GM18507 (cell line): Measurements from ENCODE around the gene CHRDL1.

ENCODE experiments used
- DNase-seq: peaks from one replicate; pipeline ENCODE4 v3.0.0; 2011; ENCODE audit warnings: low read depth; ENCODE audit not compliant: insufficient read length; ENCODE audit errors: extremely low spot score
- FAIRE-seq: peaks from 2 replicates; lab custom pipeline; 2011; peaks lifted over from hg19 to GRCh38; lab: Jason Lieb, UNC

The CHRDL1 gene

DNA sequence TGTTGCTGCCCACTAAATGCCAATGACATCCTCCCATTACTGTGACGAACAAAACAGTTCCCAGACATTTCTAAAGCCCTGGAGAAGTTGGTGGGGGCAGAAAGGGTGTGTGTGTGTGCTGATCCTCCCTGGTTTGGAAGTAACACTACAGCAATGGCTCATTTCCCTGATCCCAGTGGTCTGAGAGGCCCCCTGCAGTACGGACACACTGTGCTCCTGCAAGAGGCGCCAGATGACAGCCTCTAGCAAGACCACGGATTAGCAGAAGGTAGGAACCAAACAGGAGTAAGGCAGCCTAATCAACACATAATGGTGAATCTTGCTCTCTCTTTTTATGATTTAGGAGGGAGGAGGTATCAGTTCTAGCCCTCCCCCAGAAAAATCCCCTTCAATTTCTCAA lies 49.6 kb downstream of the CHRDL1 start:
- no peak for DNase-seq
- FAIRE-seq: no peak

GRCh38 chrX:110745288-110745687 lies 50.3 kb downstream of the CHRDL1 start:
- FAIRE-seq (no peak), DNase-seq (no peak)

DNA sequence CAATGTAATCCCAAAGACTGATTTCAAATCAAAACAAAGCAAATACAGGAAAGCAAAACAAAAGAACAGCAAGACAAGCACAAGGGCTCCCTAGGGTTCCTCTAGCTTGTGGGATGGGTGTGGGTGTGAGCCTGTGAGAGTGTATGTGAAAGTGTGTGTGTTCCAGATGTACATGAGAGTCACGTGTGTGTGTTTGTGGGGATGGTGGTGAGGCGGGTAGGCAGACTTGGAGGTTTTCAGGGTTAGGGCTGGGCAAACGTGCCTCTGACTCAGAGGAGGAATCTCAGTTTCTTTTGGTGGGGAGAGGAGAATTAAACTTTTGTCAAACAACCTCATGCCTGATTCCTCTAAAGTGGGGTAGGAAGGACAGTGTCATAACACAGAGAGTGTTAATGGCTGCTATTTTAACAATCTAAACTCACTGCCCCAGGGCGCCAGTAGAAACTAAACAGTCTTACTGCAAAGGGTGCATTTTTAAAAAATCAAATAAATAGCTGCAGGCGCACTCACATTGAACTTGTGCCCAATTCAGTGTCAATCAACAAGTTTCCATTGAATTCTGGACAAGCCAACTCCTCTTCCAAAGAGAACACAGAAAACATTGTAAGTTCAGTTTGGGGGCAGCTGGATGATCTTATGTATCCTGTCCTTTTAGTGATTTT lies 51.8 kb downstream of the CHRDL1 start:
- FAIRE-seq (peak; percentile 18), DNase-seq (no peak)

DNA sequence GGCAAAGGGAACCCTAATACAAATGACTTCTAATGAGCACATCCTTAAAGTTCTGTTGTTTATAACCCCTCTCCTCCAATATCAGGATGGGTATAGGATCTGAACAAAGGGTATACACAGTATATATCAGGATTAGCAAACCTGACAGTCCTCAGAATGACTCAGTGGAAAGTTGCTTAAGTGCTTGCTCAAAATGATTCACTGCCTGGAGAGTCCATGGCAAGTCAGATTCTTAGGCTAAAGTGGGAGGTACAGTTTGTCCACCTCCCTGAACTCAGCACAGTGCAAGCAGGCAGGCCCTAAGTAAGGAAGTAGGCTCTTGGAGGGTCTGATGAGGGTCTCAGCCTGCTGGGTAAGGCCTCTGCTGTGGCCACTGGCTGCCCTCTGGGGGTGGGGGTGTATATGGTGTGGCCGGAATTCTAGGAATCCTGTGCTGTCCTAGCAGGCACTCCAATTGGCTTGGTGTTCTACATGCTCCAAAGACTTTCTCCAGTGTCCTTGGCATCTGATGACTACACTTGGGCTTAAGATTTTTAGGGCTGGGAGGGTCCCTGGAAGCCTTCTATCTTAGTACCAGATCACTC lies 54.3 kb downstream of the CHRDL1 start:
- DNase-seq: no peak
- FAIRE-seq: no peak

GRCh38 chrX:110734894-110735541 lies 60.6 kb downstream of the CHRDL1 start:
- DNase-seq (no peak), FAIRE-seq (no peak)

- no peak for DNase-seq
- FAIRE-seq: no peak
Measured at GRCh38 chrX:110734271-110734670, 61.3 kb downstream of the CHRDL1 start.

DNA sequence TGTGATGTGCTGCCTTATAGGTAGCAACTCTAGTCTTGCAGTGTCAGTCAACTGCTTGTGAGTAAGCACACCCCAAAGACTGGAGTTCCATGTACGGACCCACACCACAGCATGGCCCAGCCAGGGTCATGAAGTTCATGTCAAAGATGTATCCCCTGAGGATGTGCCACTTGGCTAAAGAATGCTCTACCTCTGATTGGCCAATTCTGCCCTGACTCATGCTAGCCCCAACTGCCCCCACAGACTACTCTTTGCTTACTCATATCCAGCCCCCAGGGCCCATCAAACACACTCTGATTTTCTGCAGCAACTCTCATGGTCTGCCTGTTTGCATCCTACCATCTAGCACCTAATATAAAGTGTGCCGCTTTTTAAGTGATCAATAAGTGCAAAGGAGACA lies 62.5 kb downstream of the CHRDL1 start:
- FAIRE-seq (no peak), DNase-seq (no peak)

- no peak for FAIRE-seq
- DNase-seq: no peak
Measured at GRCh38 chrX:110732266-110732665, 63.4 kb downstream of the CHRDL1 start.

DNA sequence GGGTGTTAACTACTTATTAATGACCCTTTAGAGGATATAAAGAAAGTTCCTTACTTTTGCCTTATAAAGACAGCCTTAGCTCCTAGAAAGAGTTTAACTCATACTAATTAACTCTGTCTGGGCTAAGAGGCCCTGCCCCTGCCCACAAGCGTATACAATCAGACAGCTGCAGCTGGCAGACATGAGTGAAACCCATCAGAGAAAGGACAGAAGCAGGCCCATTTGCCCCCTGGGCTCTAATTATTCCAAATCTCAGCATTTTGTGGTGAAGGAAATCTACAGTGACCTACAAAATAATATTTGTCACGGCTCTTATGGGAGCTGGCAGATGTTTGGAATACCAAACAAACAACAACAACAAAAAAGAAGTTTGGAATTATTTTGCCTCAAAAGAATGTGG lies 71.8 kb downstream of the CHRDL1 start:
- FAIRE-seq (no peak), DNase-seq (no peak)

DNA sequence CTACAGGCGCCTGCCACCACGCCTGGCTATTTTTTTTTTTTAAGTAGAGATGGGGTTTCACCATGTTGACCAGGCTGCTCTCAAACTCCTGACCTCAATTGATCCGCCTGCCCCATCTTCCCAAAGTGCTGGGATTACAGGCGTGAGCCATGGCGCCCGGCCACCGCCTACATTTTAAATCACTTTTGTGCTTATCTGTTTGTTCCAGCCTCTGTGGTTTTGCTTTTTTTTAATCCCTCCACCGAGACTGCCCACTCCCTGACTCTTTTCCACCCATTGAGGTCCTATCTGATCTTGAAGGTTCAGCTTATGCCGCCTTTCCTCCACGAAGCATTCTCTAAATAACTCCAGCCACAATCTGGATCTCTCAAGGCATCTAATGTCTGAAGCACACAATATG lies 73.5 kb downstream of the CHRDL1 start:
- FAIRE-seq (no peak), DNase-seq (no peak)

DNA sequence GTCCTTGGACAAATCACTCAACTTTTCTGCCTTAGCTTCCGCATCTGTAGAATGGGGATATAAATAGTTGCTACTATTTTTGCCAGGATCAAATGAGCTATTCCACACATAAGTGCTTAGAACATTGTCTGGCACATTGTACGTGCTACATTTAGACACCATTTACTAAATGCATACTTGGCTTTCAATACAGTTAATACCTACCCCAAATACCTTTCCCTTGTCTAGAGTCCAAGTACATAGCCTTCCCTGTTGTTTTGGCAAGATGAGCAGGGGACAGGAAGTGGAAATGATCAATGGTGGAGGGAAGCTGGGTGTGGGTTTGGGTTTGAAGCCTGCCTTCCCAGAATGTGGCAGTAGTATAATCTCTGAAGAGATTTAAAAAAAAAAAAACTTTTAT lies 82.0 kb downstream of the CHRDL1 start:
- DNase-seq: no peak
- no peak for FAIRE-seq

- FAIRE-seq (peak; percentile 24), DNase-seq (no peak)
Measured at GRCh38 chrX:110706446-110706845, 89.2 kb downstream of the CHRDL1 start.

DNA sequence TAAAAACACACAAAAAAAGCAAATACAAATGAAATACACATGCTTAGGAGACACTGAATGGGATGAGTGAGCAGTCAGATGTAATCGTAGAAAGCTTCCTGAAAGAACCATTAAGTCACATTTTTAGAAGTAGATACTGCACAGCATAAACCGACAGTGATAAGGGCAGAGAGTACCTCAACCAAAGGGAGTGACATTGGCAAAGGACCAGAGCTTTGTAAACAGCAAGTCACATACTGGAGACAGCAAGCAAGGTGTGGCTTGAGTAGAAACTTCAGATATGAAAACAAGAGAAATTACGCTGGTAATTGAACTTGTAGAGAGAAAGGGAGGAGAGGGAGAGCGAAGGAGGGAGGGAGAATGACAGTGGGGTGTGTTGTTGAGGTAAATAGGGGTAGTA lies 92.0 kb downstream of the CHRDL1 start:
- FAIRE-seq: no peak

GRCh38 chrX:110699109-110699508 lies 96.5 kb downstream of the CHRDL1 start:
- DNase-seq (no peak), FAIRE-seq (no peak)

More for the DNA sequence above, 92.0 kb downstream of the CHRDL1 start:
- DNase-seq: no peak

DNA sequence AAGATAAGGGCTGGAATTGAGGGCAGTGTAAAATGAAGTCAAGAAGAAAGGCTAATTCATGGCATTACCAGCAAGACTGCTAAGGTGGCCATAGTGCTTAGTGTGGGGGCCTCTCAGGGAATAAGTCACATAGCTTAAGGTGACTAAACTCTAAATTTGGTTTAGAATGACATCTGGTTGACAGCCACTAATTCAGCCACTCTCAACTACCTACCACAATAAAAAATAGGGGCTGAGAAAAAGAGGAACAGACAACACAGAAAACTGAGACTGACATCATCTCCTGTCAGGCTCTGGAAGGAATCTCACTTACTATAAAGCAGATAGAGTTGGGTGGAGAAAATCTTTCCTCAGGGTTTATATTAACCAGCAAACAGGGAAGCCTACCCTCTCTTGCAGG lies 96.9 kb downstream of the CHRDL1 start:
- FAIRE-seq: peak; percentile 66
- DNase-seq: no peak

DNA sequence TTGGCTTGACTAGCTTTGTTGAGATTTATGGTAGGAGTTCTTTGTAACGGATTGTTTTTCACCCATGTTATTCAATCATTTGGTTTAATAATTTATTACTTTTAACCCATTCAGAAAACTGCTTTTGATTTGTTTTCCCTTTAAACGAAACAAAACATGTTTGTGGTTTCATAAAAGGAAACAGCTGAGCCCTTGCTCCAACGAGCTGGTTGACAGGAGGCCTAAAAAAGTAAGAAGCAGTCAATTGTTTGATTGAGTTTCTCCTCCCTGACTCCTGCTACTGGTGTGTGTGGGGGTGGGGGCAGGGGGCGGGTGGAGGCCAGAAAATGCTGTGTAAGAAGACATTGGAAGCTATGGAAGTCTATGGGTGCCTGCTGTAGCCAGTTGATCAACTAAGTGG lies 102.8 kb downstream of the CHRDL1 start:
- peak; percentile 76 for FAIRE-seq

DNA sequence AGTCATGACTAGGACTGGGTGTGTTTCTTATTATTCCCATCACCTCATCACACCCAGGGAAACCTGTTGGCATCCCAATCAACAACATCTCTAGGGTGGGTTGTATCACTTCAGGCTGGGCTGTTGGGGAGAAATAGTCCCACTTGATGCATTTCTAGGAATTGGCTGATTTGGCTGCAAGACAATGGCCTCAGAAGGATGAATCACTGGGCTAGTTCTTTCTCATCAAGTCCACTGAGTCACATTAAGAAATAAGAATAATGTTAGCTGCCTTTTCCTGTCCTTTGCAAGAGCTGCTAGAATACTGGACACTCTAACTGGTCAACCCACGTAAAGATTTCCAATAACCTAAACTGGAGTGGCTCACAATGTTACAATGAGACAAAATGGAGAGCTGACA lies 104.2 kb downstream of the CHRDL1 start:
- peak; percentile 61 for FAIRE-seq
- no peak for DNase-seq

More for the DNA sequence above, 102.8 kb downstream of the CHRDL1 start:
- DNase-seq: no peak

GRCh38 chrX:110684653-110685052 lies 111.0 kb downstream of the CHRDL1 start:
- FAIRE-seq (no peak), DNase-seq (no peak)

DNA sequence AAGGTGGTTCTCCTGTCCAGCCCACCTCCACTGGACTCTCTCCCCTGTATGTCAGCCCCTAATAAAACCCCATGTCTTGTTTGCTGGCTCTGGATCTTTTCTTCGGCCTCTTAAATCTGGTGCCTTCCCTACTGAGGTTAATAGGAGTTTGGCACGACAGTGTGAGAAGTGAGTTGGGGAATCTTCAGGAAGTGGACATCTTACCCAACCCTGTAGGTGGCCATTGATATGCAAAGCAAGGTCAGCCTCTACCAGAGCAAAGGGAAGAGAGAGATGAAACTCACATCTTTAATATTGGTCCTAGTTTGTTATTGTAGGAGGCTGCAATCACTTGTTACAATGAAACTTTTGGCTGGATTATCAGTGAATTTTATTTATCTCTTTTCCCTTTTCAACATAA lies 111.7 kb downstream of the CHRDL1 start:
- FAIRE-seq (no peak), DNase-seq (no peak)

DNA sequence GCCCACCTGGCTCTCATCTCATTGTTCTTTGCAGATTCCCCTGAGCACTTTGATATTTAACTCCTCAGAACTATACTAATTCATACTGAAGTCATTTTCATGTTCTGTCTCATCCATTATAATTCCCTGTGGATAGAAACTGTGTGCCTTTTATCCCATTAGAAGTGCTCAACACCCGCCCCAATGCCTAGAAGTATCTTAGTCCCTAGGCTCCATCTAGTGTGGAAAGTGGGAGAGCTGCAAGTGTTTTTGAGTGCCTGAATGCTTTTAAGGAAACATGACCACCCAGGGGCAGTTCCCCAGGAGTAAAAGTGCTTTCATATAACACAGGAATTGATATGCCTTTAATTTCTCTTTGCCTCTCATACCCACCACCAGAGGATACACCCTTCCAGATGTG lies 117.0 kb downstream of the CHRDL1 start:
- FAIRE-seq (no peak), DNase-seq (no peak)

DNA sequence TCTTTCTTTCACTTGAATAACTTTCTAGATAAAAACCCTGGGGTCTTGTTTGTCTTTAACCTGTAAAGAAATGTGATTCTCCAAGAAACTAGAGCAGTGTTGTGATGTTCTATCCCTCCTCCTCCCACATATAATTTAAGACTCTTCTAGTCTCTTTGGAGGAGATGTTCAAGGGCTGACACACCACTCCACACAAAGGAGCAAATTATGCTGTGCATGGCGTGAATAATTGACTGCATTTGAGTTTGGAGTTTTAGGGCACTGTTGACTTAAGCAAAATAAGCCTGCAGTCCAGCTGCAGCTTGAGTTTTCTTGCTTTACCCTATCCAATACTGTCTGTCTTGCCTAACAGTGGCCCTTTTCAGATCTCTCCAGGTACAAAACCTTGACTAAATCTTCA lies 119.7 kb downstream of the CHRDL1 start:
- DNase-seq (no peak), FAIRE-seq (no peak)
